ENCODE data around the gene ADAP2.

The ADAP2 gene

GRCh38 chr17:30997842-30998241 is 76.1 kb downstream of the ADAP2 start:
- H3K9ac ChIP-seq (ENCODE audit: low read length in 2 of 2), result no peak overlapping the region
- no peak overlapping the region for H3K4me3 ChIP-seq (ENCODE audit: low read length in 2 of 2)
- no peaks in the 10 kb centered on the region for H3K4me1 ChIP-seq (ENCODE audit: control insufficient read depth, insufficient read depth, low read length)
- H3K27me3 ChIP-seq (ENCODE audit: control insufficient read depth in 1 of 2, insufficient read depth in 2 of 2, low read length in 2 of 2), result no peaks in the 10 kb centered on the region
- H3K27ac ChIP-seq (ENCODE audit: low read length), result no peak overlapping the region
- H3K9me3 ChIP-seq (ENCODE audit: control insufficient read depth in 2 of 2, low read length in 2 of 2), result no peaks in the 10 kb centered on the region
- peaks cover 37 to 40% of the 10 kb centered on the region in 2 donors for H3K36me3 ChIP-seq (ENCODE audit: control insufficient read depth in 2 of 2, insufficient read depth in 2 of 2, low read length in 2 of 2)

- no peaks in the 10 kb centered on the region for H3K27me3 ChIP-seq (ENCODE audit: control insufficient read depth in 1 of 2, insufficient read depth in 2 of 2, low read length in 2 of 2)
- no peaks in the 10 kb centered on the region for H3K9me3 ChIP-seq (ENCODE audit: control insufficient read depth in 2 of 2, low read length in 2 of 2)
- no peak overlapping the region for H3K9ac ChIP-seq (ENCODE audit: low read length in 2 of 2)
- H3K36me3 ChIP-seq (ENCODE audit: control insufficient read depth in 2 of 2, insufficient read depth in 2 of 2, low read length in 2 of 2), result peaks cover 32 to 36% of the 10 kb centered on the region in 2 donors
- H3K4me1 ChIP-seq (ENCODE audit: control insufficient read depth, insufficient read depth, low read length), result no peaks in the 10 kb centered on the region
- no peak overlapping the region for H3K4me3 ChIP-seq (ENCODE audit: low read length in 2 of 2)
- no peak overlapping the region for H3K27ac ChIP-seq (ENCODE audit: low read length)
These were observed 80.3 kb downstream of the ADAP2 start for GRCh38 chr17:31002047-31002446.

- H3K36me3 ChIP-seq (ENCODE audit: control insufficient read depth in 2 of 2, insufficient read depth in 2 of 2, low read length in 2 of 2), result peaks cover 22 to 24% of the 10 kb centered on the region in 2 donors
- no peaks in the 10 kb centered on the region for H3K27me3 ChIP-seq (ENCODE audit: control insufficient read depth in 1 of 2, insufficient read depth in 2 of 2, low read length in 2 of 2)
- H3K9ac ChIP-seq (ENCODE audit: low read length in 2 of 2), result no peak overlapping the region
- H3K4me3 ChIP-seq (ENCODE audit: low read length in 2 of 2), result no peak overlapping the region
- H3K27ac ChIP-seq (ENCODE audit: low read length), result no peak overlapping the region
- peaks cover 3% of the 10 kb centered on the region for H3K4me1 ChIP-seq (ENCODE audit: control insufficient read depth, insufficient read depth, low read length)
- H3K9me3 ChIP-seq (ENCODE audit: control insufficient read depth in 2 of 2, low read length in 2 of 2), result no peaks in the 10 kb centered on the region
These were observed 81.6 kb downstream of the ADAP2 start for GRCh38 chr17:31003225-31003866.

GRCh38 chr17:31004160-31004559 is 82.4 kb downstream of the ADAP2 start:
- no peaks in the 10 kb centered on the region for H3K9me3 ChIP-seq (ENCODE audit: control insufficient read depth in 2 of 2, low read length in 2 of 2)
- H3K4me1 ChIP-seq (ENCODE audit: control insufficient read depth, insufficient read depth, low read length), result peaks cover 4% of the 10 kb centered on the region
- no peak overlapping the region for H3K27ac ChIP-seq (ENCODE audit: low read length)
- no peak overlapping the region for H3K9ac ChIP-seq (ENCODE audit: low read length in 2 of 2)
- H3K4me3 ChIP-seq (ENCODE audit: low read length in 2 of 2), result no peak overlapping the region
- H3K36me3 ChIP-seq (ENCODE audit: control insufficient read depth in 2 of 2, insufficient read depth in 2 of 2, low read length in 2 of 2), result peaks cover 14 to 16% of the 10 kb centered on the region in 2 donors
- H3K27me3 ChIP-seq (ENCODE audit: control insufficient read depth in 1 of 2, insufficient read depth in 2 of 2, low read length in 2 of 2), result no peaks in the 10 kb centered on the region

- peak overlapping the region; percentile 75 to 82 for H3K4me3 ChIP-seq (ENCODE audit: low read length in 2 of 2)
These were observed 86.1 kb downstream of the ADAP2 start for GRCh38 chr17:31007695-31008373.

GRCh38 chr17:31008374-31009041 is 86.8 kb downstream of the ADAP2 start:
- peak overlapping the region; percentile 76 to 86 for H3K9ac ChIP-seq (ENCODE audit: low read length in 2 of 2)
- no peaks in the 10 kb centered on the region for H3K27me3 ChIP-seq (ENCODE audit: control insufficient read depth in 1 of 2, insufficient read depth in 2 of 2, low read length in 2 of 2)
- H3K4me3 ChIP-seq (ENCODE audit: low read length in 2 of 2), result peak overlapping the region; percentile 75 to 82
- peak overlapping the region; percentile 77 for H3K27ac ChIP-seq (ENCODE audit: low read length)
- no peaks in the 10 kb centered on the region for H3K9me3 ChIP-seq (ENCODE audit: control insufficient read depth in 2 of 2, low read length in 2 of 2)
- H3K36me3 ChIP-seq (ENCODE audit: control insufficient read depth in 2 of 2, insufficient read depth in 2 of 2, low read length in 2 of 2), result peaks cover 2 to 3% of the 10 kb centered on the region in 2 donors
- H3K4me1 ChIP-seq (ENCODE audit: control insufficient read depth, insufficient read depth, low read length), result peaks cover 5% of the 10 kb centered on the region

More at GRCh38 chr17:31007695-31008373, 86.1 kb downstream of the ADAP2 start:
- H3K4me1 ChIP-seq (ENCODE audit: control insufficient read depth, insufficient read depth, low read length), result peaks cover 5% of the 10 kb centered on the region
- peak overlapping the region; percentile 77 for H3K27ac ChIP-seq (ENCODE audit: low read length)
- H3K27me3 ChIP-seq (ENCODE audit: control insufficient read depth in 1 of 2, insufficient read depth in 2 of 2, low read length in 2 of 2), result no peaks in the 10 kb centered on the region
- H3K36me3 ChIP-seq (ENCODE audit: control insufficient read depth in 2 of 2, insufficient read depth in 2 of 2, low read length in 2 of 2), result peaks cover 2 to 3% of the 10 kb centered on the region in 2 donors
- no peaks in the 10 kb centered on the region for H3K9me3 ChIP-seq (ENCODE audit: control insufficient read depth in 2 of 2, low read length in 2 of 2)
- peak overlapping the region; percentile 76 to 86 for H3K9ac ChIP-seq (ENCODE audit: low read length in 2 of 2)

Data from stomach smooth muscle (tissue), 2 donors.